ENCODE results near the gene RNASEH2A.

DNA sequence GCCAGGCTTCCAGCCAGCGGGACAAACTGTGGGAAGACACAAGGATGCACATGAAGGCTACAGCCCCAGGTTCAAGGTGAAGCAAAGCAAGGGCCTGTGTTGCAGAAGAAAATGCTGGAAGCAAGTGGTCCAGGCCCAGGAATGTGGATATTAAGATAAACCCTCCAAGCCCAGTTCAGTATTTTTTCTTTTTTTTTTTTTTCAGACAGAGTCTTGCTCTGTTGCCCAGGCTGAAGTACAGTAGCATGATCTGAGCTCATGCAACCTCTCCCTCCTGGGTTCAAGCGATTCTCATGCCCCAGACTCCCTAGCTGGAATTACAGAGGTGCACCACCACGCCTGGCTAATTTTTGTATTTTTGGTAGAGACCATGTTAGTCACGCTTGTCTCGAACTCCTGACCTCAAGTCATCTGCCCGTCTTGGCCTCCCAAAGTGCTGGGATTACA lies 9.2 kb upstream of the RNASEH2A start:
- TF ChIP-seq EP300 (IDR thresholded peaks at IDR 0.05): no peak
- TF ChIP-seq, protein P1, sequence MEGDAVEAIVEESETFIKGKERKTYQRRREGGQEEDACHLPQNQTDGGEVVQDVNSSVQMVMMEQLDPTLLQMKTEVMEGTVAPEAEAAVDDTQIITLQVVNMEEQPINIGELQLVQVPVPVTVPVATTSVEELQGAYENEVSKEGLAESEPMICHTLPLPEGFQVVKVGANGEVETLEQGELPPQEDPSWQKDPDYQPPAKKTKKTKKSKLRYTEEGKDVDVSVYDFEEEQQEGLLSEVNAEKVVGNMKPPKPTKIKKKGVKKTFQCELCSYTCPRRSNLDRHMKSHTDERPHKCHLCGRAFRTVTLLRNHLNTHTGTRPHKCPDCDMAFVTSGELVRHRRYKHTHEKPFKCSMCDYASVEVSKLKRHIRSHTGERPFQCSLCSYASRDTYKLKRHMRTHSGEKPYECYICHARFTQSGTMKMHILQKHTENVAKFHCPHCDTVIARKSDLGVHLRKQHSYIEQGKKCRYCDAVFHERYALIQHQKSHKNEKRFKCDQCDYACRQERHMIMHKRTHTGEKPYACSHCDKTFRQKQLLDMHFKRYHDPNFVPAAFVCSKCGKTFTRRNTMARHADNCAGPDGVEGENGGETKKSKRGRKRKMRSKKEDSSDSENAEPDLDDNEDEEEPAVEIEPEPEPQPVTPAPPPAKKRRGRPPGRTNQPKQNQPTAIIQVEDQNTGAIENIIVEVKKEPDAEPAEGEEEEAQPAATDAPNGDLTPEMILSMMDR (IDR thresholded peaks at IDR 0.05): no peak
- TF ChIP-seq POLR2AphosphoS5 (IDR thresholded peaks at IDR 0.05): no peak
